Adipocyte (in vitro differentiated cells): ENCODE results near the gene SCUBE3.

Experiments
- DNase-seq: peaks from one replicate; pipeline ENCODE4 v3.0.0-alpha.2; 2015; ENCODE audit warnings: low read depth
- H3K27me3 ChIP-seq: replicated peaks from 2 replicates; pipeline ENCODE4 v1.7.0; 2013; ENCODE audit warnings: mild to moderate bottlenecking, low read length, moderate library complexity; ENCODE audit not compliant: control insufficient read depth, insufficient read depth
- H3K36me3 ChIP-seq: 2 replicates; pipeline ENCODE4 v1.7.0; 2013; ENCODE audit warnings: low read length, mild to moderate bottlenecking, moderate library complexity; ENCODE audit not compliant: control insufficient read depth, insufficient read depth, severe bottlenecking
- H3K4me1 ChIP-seq: 2 replicates; pipeline ENCODE4 v1.7.0; 2013; ENCODE audit warnings: mild to moderate bottlenecking, low read length, moderate library complexity; ENCODE audit not compliant: control insufficient read depth, insufficient read depth
- H3K4me3 ChIP-seq: 2 replicates; pipeline ENCODE4 v1.7.0; 2013; ENCODE audit warnings: mild to moderate bottlenecking, low read length, moderate library complexity
- H3K9ac ChIP-seq: 2 replicates; pipeline ENCODE4 v1.7.0; 2013; ENCODE audit warnings: mild to moderate bottlenecking, low read length, moderate library complexity
- H3K9me3 ChIP-seq: 2 replicates; pipeline ENCODE4 v1.7.0; 2013; ENCODE audit warnings: mild to moderate bottlenecking, low read length, moderate library complexity; ENCODE audit not compliant: control insufficient read depth

SCUBE3 gene

DNA sequence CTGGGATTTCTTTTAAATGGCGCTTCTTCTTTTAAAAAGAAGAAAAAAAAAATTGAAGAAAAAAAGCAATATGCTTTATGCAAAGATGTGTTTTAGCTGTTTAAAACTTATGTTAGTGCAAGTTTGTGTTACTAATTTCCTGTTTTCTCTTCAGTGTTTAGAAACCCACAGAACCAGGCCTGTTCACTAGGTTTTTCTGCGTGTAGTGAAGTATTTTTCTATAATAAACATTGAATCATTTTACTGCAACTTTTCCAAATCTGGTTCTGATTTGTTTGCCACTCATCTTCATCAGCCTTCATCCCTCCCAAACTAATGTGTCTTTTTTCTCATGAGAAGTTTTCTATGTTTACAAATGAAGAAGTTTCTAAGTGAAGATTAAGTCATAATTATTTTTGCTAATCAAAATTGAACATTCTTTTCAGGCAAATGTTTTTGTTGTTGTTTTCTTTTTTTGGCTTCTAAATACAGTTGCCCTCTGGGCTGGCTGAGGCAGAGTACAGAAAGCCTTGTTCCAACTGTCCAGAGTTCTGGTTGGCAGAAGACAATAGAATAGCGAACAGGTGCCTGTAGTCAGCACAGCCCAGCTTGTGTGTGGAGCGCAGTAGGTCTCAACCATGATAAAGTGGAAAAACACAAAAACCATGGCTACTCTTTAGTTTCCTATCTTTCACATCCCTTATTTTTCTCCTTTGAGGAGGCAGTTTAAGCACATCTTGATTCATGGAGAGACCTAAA is 60.2 kb downstream of the SCUBE3 start:
- H3K27me3 ChIP-seq, result no peaks in the 10 kb centered on the region
- H3K9me3 ChIP-seq, result no peaks in the 10 kb centered on the region
- no peak overlapping the region for H3K4me3 ChIP-seq
- no peak overlapping the region for H3K9ac ChIP-seq
- peaks cover 14% of the 10 kb centered on the region for H3K4me1 ChIP-seq
- peaks cover 4% of the 10 kb centered on the region for H3K36me3 ChIP-seq
- DNase-seq, result no peak

DNA sequence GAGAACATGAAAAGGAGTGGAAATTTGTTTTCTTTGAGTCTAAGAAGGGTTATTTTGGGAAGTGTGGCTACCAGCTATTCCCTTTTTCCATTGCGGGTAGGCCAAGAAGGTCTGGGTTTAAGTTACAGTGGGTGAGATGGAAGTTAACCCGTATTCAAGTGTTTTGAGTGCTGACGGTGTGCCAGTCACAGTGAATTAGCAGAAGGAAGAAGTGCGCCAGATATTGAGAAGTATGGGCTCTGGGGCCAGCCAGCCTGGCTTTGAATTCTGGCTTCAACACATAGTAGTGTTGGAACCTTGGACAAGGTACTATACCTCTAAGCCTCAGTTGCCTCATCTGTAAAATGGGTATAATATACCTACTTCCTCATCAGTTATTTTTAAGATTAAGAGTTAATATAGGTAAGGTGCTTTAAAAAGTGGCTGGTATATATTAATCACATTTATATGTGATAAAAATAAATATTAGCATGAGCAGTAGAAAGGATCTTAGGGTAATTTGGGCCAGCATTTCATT is 62.0 kb downstream of the SCUBE3 start:
- H3K4me3 ChIP-seq, result no peak overlapping the region
- H3K4me1 ChIP-seq, result peaks cover 14% of the 10 kb centered on the region
- DNase-seq, result no peak
- no peaks in the 10 kb centered on the region for H3K9me3 ChIP-seq
- no peaks in the 10 kb centered on the region for H3K27me3 ChIP-seq
- peaks cover 4% of the 10 kb centered on the region for H3K36me3 ChIP-seq
- no peak overlapping the region for H3K9ac ChIP-seq

DNA sequence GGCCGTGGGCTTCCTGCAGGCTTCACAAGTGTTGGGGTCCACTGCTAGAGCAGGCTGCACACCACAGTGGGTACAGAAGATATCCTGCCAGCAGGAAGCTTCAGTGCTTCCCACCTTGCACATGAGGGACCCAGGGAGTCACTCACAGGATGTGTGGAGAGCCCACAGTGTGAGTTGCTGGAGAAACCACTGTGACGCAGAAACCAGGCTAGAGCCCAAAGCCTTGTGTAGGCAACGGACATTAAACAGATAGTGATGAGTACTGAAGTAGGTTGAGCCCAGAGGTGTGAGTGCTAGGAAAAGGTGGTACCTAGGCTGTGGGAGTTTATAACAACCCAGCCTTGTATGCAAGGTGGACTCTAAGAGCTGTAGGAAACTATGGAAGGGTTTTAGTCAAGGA is 65.0 kb downstream of the SCUBE3 start:
- peaks cover 26% of the 10 kb centered on the region for H3K36me3 ChIP-seq
- H3K4me3 ChIP-seq, result no peak overlapping the region
- no peak for DNase-seq
- no peak overlapping the region for H3K9ac ChIP-seq
- H3K27me3 ChIP-seq, result no peaks in the 10 kb centered on the region
- H3K4me1 ChIP-seq, result peaks cover 19% of the 10 kb centered on the region
- no peaks in the 10 kb centered on the region for H3K9me3 ChIP-seq

DNA sequence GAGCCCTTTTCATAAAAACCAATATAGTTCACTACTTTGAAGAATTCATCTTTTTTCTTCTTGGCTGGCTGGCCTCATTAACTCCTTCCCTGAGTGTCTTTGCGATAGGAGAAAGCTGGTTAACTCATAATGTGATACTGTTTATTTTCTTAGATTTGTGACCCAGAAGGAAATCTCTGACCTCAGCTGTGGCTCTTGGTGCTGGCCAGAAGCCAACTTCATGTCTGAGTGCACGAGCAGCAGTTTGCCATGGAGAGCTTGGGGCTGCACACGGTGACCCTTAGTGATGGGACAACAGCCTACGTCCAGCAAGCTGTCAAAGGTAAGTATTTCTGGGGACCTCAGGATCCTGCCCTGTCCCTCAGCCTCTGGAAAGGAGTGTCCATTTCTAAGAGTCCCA is 67.1 kb downstream of the SCUBE3 start:
- Histone ChIP-seq H3K36me3 (peaks cover 40% of the 10 kb centered on the region), H3K4me1 (peaks cover 5% of the 10 kb centered on the region), H3K9me3 (no peaks in the 10 kb centered on the region), H3K4me3 (no peak overlapping the region), H3K9ac (no peak overlapping the region), H3K27me3 (no peaks in the 10 kb centered on the region)
- no peak for DNase-seq

DNA sequence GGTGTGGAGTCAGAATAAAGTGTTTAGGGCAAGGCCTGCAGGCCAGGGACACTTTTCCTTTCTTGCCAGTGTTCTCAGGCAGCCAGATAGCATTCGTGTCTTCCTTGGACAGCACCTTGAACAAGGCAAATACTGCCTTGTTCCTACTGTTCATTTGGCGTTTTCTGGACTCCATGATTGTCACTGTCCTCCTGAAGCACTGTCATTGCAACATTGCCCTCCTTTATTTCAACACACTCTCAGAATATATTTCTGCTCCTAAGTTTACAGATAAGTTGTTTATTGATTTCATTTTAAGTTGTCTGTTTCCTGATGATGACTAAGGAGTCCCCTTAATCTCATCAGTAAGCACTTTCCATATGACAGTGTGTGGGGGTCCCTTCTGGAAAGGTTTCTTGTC is 68.7 kb downstream of the SCUBE3 start:
- no peaks in the 10 kb centered on the region for H3K9me3 ChIP-seq
- peaks cover 5% of the 10 kb centered on the region for H3K4me1 ChIP-seq
- no peak for DNase-seq
- H3K27me3 ChIP-seq, result no peaks in the 10 kb centered on the region
- no peak overlapping the region for H3K4me3 ChIP-seq
- H3K36me3 ChIP-seq, result peaks cover 56% of the 10 kb centered on the region
- H3K9ac ChIP-seq, result no peak overlapping the region

DNA sequence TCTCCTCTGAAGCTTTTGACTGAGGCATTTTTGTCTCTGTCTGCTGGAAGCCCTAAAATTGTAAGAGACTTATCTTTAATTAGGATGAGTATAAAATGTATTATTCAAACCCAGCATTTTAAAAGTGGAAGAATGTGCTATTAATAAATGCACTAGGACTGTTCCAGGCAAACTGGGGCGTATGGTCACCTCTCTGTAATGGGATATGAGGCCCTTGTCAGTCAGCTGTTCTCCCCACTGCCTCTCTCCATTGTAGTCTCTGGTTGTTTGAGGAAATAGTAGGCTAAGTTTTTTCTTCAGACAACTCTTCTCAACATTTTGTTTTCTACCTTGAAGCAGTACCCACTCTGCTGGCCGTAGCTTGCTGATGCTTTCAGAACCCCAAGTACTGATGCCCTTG is 69.6 kb downstream of the SCUBE3 start:
- H3K36me3 ChIP-seq, result peaks cover 65% of the 10 kb centered on the region
- H3K9ac ChIP-seq, result no peak overlapping the region
- H3K4me3 ChIP-seq, result no peak overlapping the region
- no peaks in the 10 kb centered on the region for H3K27me3 ChIP-seq
- no peak for DNase-seq
- H3K9me3 ChIP-seq, result no peaks in the 10 kb centered on the region
- peaks cover 14% of the 10 kb centered on the region for H3K4me1 ChIP-seq

DNA sequence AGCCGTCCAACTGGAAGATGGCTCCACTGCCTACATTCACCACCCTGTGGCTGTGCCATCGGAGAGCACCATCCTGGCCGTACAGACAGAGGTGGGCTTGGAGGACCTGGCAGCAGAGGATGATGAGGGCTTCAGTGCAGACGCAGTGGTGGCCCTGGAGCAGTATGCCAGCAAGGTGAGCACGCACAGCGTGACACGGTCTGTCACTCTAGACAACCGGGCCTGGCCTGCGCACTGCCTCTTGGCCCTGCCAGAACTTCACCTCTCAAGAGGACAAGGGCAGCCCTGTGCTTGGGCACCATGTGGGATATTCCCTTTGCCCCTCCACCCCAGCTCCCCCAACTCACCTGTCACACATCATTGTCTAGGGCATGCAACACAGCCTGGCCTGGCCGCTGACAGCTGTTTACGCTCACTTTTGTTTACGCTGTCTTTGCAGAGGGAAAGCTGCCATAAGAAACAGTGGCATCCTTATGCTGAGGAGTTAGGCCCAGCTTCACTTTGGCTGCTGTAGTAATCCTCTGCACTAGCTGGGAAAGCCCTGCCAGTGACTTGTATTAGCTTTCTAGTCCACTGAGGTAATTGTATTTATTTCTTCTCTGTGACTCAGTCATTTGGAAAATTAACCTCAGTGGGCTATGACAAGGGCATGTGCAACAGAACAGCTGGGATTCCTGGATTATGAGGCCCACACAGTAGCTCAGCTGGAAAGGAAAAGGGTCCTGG is 74.1 kb downstream of the SCUBE3 start:
- DNase-seq, result no peak
- H3K36me3 ChIP-seq, result peaks cover 86% of the 10 kb centered on the region
- H3K4me1 ChIP-seq, result peaks cover 9% of the 10 kb centered on the region
- no peaks in the 10 kb centered on the region for H3K27me3 ChIP-seq
- H3K4me3 ChIP-seq, result no peak overlapping the region
- H3K9ac ChIP-seq, result no peak overlapping the region
- no peaks in the 10 kb centered on the region for H3K9me3 ChIP-seq

DNA sequence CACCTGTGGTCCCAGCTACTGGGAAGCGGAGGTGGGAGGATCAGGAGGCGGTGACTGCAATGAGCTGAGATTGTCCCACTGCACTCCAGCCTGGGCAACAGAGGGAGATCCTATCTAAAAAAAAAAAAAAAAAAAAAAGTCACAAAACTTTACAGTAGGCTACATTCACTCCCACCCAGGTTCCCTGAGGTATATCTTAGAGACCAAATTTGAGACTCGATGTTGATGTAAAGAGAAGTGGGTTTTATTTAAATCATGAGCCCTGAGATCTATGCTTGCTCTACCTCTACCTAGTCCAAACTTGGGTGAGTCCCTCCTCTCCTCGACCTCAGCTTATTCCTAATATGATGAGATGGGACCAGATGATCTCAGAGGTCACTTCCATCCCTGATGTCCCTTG is 75.1 kb downstream of the SCUBE3 start:
- Histone ChIP-seq H3K27me3 (no peaks in the 10 kb centered on the region), H3K4me3 (no peak overlapping the region), H3K9ac (no peak overlapping the region), H3K4me1 (peaks cover 9% of the 10 kb centered on the region), H3K36me3 (peaks cover 87% of the 10 kb centered on the region), H3K9me3 (no peaks in the 10 kb centered on the region)
- DNase-seq, result no peak

DNA sequence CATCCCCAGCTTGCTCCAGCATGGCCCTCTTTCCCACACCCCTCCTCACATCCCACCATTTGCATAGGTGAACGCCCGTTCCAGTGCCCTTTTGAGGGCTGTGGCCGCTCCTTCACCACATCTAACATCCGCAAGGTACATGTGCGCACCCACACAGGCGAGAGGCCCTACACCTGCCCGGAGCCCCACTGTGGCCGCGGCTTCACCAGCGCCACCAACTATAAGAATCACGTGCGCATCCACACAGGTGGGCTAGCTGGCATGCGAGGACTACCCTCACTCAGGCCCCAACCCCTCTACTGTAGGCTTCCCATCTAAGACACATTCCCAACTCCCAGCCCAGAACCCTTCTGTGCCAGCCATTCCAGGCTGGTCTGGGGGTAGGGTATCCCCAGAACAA is 77.7 kb downstream of the SCUBE3 start:
- no peaks in the 10 kb centered on the region for H3K27me3 ChIP-seq
- H3K36me3 ChIP-seq, result peaks cover 87% of the 10 kb centered on the region
- DNase-seq, result no peak

DNA sequence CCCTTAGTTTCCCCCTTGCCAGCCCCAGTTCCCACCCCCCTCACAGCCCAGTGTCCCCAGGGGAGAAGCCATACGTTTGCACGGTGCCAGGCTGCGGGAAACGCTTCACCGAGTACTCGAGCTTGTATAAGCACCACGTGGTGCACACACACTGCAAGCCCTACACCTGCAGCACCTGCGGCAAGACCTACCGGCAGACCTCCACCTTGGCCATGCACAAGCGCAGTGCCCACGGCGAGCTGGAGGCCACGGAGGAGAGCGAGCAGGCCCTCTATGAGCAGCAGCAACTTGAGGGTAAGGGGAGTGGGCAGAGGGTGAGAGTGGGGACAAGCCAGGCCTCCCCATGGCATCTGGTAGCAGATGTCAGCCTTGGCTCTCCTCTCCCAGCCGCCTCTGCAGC is 78.7 kb downstream of the SCUBE3 start:
- peaks cover 8% of the 10 kb centered on the region for H3K4me1 ChIP-seq
- H3K4me3 ChIP-seq, result no peak overlapping the region
- H3K27me3 ChIP-seq, result no peaks in the 10 kb centered on the region

More for the DNA sequence above, 77.7 kb downstream of the SCUBE3 start:
- Histone ChIP-seq H3K9ac (no peak overlapping the region), H3K4me1 (peaks cover 9% of the 10 kb centered on the region), H3K4me3 (no peak overlapping the region), H3K9me3 (no peaks in the 10 kb centered on the region)

DNA sequence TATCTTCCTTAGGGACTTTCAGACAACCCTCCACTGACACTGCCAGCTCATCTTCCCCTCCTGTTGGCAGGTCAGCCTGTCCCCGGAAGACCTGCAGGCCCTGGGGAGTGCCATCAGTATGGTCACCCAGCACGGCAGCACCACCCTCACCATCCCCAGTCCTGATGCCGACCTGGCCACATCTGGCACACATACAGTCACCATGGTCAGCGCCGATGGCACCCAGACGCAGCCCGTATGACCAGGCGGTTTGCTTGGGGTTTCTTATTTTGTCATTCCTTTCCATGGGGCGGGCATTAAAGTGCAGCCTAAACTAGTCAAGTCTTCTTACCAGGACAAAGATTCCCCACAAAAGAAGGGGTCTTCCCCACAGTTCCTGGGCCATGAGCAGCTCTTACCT is 79.9 kb downstream of the SCUBE3 start:
- H3K4me3 ChIP-seq, result no peak overlapping the region
- H3K4me1 ChIP-seq, result no peaks in the 10 kb centered on the region
- no peaks in the 10 kb centered on the region for H3K9me3 ChIP-seq
- H3K9ac ChIP-seq, result no peak overlapping the region
- no peaks in the 10 kb centered on the region for H3K27me3 ChIP-seq
- DNase-seq, result no peak
- peaks cover 66% of the 10 kb centered on the region for H3K36me3 ChIP-seq

More for the DNA sequence above, 78.7 kb downstream of the SCUBE3 start:
- H3K9me3 ChIP-seq, result no peaks in the 10 kb centered on the region
- no peak for DNase-seq
- H3K36me3 ChIP-seq, result peaks cover 77% of the 10 kb centered on the region
- no peak overlapping the region for H3K9ac ChIP-seq
